ENCODE measurements around the gene NEK8. TPM values are rescaled to one million over a fixed set of nuclear protein-coding genes. Genes with fewer than 3 reads are reported as not detected.

NEK8 gene
- total RNA-seq, 1 donor from 2014 or later: 1.4 TPM

DNA sequence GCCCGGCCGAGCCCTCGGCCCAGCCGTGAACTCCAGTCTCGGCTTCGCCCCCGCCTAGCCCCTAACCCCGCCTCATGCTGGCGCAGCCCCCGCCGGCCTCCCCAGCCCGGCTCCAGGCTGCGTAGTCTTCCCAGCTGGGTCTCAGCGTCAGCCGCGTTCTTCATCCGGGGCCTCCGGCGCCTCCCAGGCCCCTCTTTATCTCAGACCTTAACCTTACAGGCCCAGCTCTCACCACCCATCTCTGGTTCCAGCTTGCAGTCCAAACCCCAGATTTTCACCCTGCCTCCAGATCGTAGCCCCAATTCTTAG, 16.9 kb upstream of the NEK8 start, which contains the start of gene PROCA1:
Gene PROCA1, minus strand, starts transcription at position 166 of the 309 bp plus-strand sequence. CDS start 228 bp downstream, outside the sequence.
- H3K36me3 ChIP-seq: peaks cover 18% of the 10 kb centered on the region
- peaks cover 2% of the 10 kb centered on the region for H3K27me3 ChIP-seq (ENCODE audit: low read depth)
- TF ChIP-seq CTCF (IDR thresholded peaks at IDR 0.05; ENCODE audit: borderline replicate concordance): no peak
- peak within 1 kb of the TSS; percentile 79 for H3K4me3 ChIP-seq
- peaks cover 35% of the 10 kb centered on the region for H3K4me1 ChIP-seq
- H3K9me3 ChIP-seq (replicated peaks): no peaks in the 10 kb centered on the region
- peak within 1 kb of the TSS; percentile 95 for H3K27ac ChIP-seq (replicated peaks)
- intact Hi-C loops (cut with micrococcal nuclease): no loop called here
- DNase-seq: no peak

- Histone ChIP-seq H3K9me3 (replicated peaks) (no peaks in the 10 kb centered on the region), H3K4me3 (peak overlapping the region; percentile 79), H3K4me1 (peaks cover 40% of the 10 kb centered on the region), H3K27me3 (ENCODE audit: low read depth) (peaks cover 7% of the 10 kb centered on the region), H3K36me3 (peaks cover 18% of the 10 kb centered on the region), H3K27ac (replicated peaks) (peak overlapping the region; percentile 95)
- peak; percentile 63 for DNase-seq
- intact Hi-C loops (cut with micrococcal nuclease): no loop called here
- TF ChIP-seq CTCF (IDR thresholded peaks at IDR 0.05; ENCODE audit: borderline replicate concordance): no peak
These were observed 16.4 kb upstream of the NEK8 start for GRCh38 chr17:28712032-28712704.

DNA sequence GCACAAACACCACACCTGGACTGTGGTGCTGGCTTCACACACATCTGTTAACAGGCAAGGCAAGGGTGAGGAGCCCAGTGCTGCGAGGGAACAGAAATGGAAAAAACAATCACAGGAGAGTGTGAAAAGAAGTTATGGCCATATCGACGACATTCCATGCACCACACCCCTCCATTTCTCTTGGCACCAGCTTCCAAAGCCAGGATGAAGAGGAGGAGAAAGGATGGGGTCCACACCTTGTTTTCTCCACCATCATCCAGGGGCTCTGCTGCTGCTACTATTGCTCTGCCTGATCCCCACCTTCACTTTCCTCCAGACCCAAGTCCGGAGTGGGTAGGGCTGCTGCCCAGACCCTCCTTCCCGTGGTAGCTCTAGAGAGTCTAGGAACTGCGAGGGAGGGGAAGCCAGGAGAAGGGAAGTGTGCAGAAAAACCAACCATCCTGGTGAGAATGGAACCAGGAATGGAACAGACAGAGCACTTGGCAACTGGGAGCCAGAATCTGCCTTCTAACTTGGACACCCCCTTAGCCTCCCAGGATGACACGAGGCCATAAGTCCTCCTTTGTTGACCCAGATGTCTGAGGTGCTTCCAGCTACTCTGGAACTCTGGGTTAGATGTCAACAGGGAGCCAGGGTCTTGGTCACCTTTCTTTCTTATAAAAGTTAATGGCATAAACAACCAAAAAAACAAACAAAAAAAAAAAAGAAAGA, 15.7 kb upstream of the NEK8 start:
- Histone ChIP-seq H3K9me3 (replicated peaks) (no peaks in the 10 kb centered on the region), H3K4me1 (peaks cover 47% of the 10 kb centered on the region), H3K27ac (replicated peaks) (peak overlapping the region; percentile 95), H3K4me3 (no peak overlapping the region), H3K36me3 (peaks cover 18% of the 10 kb centered on the region), H3K27me3 (ENCODE audit: low read depth) (peaks cover 14% of the 10 kb centered on the region)
- DNase-seq: no peak
- intact Hi-C loops (cut with micrococcal nuclease): no loop called here
- TF ChIP-seq CTCF (IDR thresholded peaks at IDR 0.05; ENCODE audit: borderline replicate concordance): no peak

- intact Hi-C loops (cut with micrococcal nuclease): no loop called here
- Histone ChIP-seq H3K36me3 (peaks cover 18% of the 10 kb centered on the region), H3K9me3 (replicated peaks) (no peaks in the 10 kb centered on the region), H3K27ac (replicated peaks) (no peak overlapping the region), H3K27me3 (ENCODE audit: low read depth) (peaks cover 19% of the 10 kb centered on the region), H3K4me1 (peaks cover 61% of the 10 kb centered on the region), H3K4me3 (no peak overlapping the region)
- DNase-seq: no peak
- TF ChIP-seq CTCF (IDR thresholded peaks at IDR 0.05; ENCODE audit: borderline replicate concordance): no peak
These were observed 14.3 kb upstream of the NEK8 start for GRCh38 chr17:28714281-28714680.

GRCh38 chr17:28715217-28715616, 13.4 kb upstream of the NEK8 start:
- no peak overlapping the region for H3K27ac ChIP-seq (replicated peaks)
- H3K9me3 ChIP-seq (replicated peaks): no peaks in the 10 kb centered on the region
- intact Hi-C loops (cut with micrococcal nuclease): no loop called here
- peaks cover 60% of the 10 kb centered on the region for H3K4me1 ChIP-seq
- no peak overlapping the region for H3K4me3 ChIP-seq
- H3K36me3 ChIP-seq: peaks cover 18% of the 10 kb centered on the region
- no peak for DNase-seq
- TF ChIP-seq CTCF (IDR thresholded peaks at IDR 0.05; ENCODE audit: borderline replicate concordance): no peak
- H3K27me3 ChIP-seq (ENCODE audit: low read depth): peaks cover 19% of the 10 kb centered on the region

Data from left ventricle myocardium inferior (tissue), 1 donor.